SHP77 (cell line): ENCODE results near the gene EMSY.

ENCODE experiments used
- DNase-seq, 2 experiments: peaks; one replicate each; lab custom pipeline; 2025; lab: John Stamatoyannopoulos, UW

Gene EMSY

GRCh38 chr11:76523786-76524436, 79.1 kb downstream of the EMSY start:
- no peak for DNase-seq

- no peak for DNase-seq
Observed at GRCh38 chr11:76524461-76524860, 79.6 kb downstream of the EMSY start.

GRCh38 chr11:76524919-76525318, 80.1 kb downstream of the EMSY start:
- peak in 1 of 2 experiments; percentile 39 for DNase-seq

GRCh38 chr11:76526878-76527277, 82.1 kb downstream of the EMSY start:
- DNase-seq = no peak

GRCh38 chr11:76542436-76542835, 97.6 kb downstream of the EMSY start:
- DNase-seq = no peak

- DNase-seq = no peak
Observed at GRCh38 chr11:76543006-76543703, 98.3 kb downstream of the EMSY start.

GRCh38 chr11:76550781-76551180, 106.0 kb downstream of the EMSY start:
- DNase-seq = no peak

GRCh38 chr11:76551400-76551799, 106.6 kb downstream of the EMSY start:
- no peak for DNase-seq

GRCh38 chr11:76552987-76553386, 108.2 kb downstream of the EMSY start:
- DNase-seq = no peak

- DNase-seq = no peak
Observed at GRCh38 chr11:76553554-76554476, 109.0 kb downstream of the EMSY start.

GRCh38 chr11:76554767-76555166, 109.9 kb downstream of the EMSY start:
- no peak for DNase-seq

- no peak for DNase-seq
Observed at GRCh38 chr11:76557466-76557865, 112.6 kb downstream of the EMSY start.

GRCh38 chr11:76558473-76558872, 113.7 kb downstream of the EMSY start:
- no peak for DNase-seq

GRCh38 chr11:76558891-76559290, 114.1 kb downstream of the EMSY start:
- no peak for DNase-seq

- no peak for DNase-seq
Observed at GRCh38 chr11:76559346-76559745, 114.5 kb downstream of the EMSY start.

GRCh38 chr11:76560219-76560618, 115.4 kb downstream of the EMSY start:
- no peak for DNase-seq

- no peak for DNase-seq
Observed at GRCh38 chr11:76561245-76561644, 116.4 kb downstream of the EMSY start.

GRCh38 chr11:76562541-76562940, 117.7 kb downstream of the EMSY start:
- no peak for DNase-seq

- no peak for DNase-seq
Observed at GRCh38 chr11:76564364-76564763, 119.5 kb downstream of the EMSY start.

- DNase-seq = no peak
Observed at GRCh38 chr11:76566811-76567210, 122.0 kb downstream of the EMSY start.

- no peak for DNase-seq
Observed at GRCh38 chr11:76567261-76567660, 122.4 kb downstream of the EMSY start.

- DNase-seq = no peak
Observed at GRCh38 chr11:76568139-76568538, 123.3 kb downstream of the EMSY start.

GRCh38 chr11:76568621-76569020, 123.8 kb downstream of the EMSY start:
- DNase-seq = no peak
